Ishikawa (cell line): ENCODE measurements around the gene COL15A1.

ENCODE experiments used
- CEBPB ChIP-seq: IDR thresholded peaks from 2 replicates; pipeline ENCODE4 v1.6.1; 2012
- CREB1 ChIP-seq: IDR thresholded peaks from 2 replicates; pipeline ENCODE4 v1.6.1; 2012; ENCODE audit warnings: low read depth
- EGR1 ChIP-seq: IDR thresholded peaks from 2 replicates; pipeline ENCODE4 v1.6.1; 2012
- EP300 ChIP-seq: IDR thresholded peaks from 2 replicates; pipeline ENCODE4 v1.6.1; 2012; ENCODE audit warnings: borderline replicate concordance
- FOXM1 ChIP-seq: IDR thresholded peaks from 2 replicates; pipeline ENCODE4 v1.6.1; 2012; ENCODE audit warnings: low read depth, borderline replicate concordance
- MAX ChIP-seq: IDR thresholded peaks from 2 replicates; pipeline ENCODE4 v1.6.1; 2012
- NFIC ChIP-seq: IDR thresholded peaks from 2 replicates; pipeline ENCODE4 v1.6.1; 2012
- RAD21 ChIP-seq: IDR thresholded peaks from 2 replicates; pipeline ENCODE4 v1.6.1; 2012; ENCODE audit warnings: low read depth
- REST ChIP-seq: IDR thresholded peaks from 2 replicates; pipeline ENCODE4 v1.6.1; 2012; ENCODE audit warnings: low read depth, mild to moderate bottlenecking
- TAF1 ChIP-seq: IDR thresholded peaks from 2 replicates; pipeline ENCODE4 v1.6.1; 2012; ENCODE audit warnings: low read depth, mild to moderate bottlenecking
- TCF12 ChIP-seq: IDR thresholded peaks from 2 replicates; pipeline ENCODE4 v1.6.1; 2012; ENCODE audit warnings: low read depth
- USF1 ChIP-seq: IDR thresholded peaks from 2 replicates; pipeline ENCODE4 v1.6.1; 2012

- TF ChIP-seq EP300 = no peak
- no peak for TF ChIP-seq TAF1
- TF ChIP-seq REST = no peak
- TF ChIP-seq TCF12 = no peak
- no peak for TF ChIP-seq USF1
- TF ChIP-seq CREB1 = no peak
- no peak for TF ChIP-seq CEBPB
- TF ChIP-seq RAD21 = no peak
- TF ChIP-seq EGR1 = no peak
- no peak for TF ChIP-seq FOXM1
- no peak for TF ChIP-seq MAX
- TF ChIP-seq NFIC = no peak
Observed at GRCh38 chr9:98953581-98954243, 10.0 kb downstream of the COL15A1 start.
